GM12873 (cell line): ENCODE results near the gene AP2A2.

Source experiments
- TF ChIP-seq, protein P1 (sequence below): IDR thresholded peaks from 2 replicates; pipeline ENCODE4 v1.5.1; 2012; ENCODE audit warnings: low read depth, mild to moderate bottlenecking, moderate library complexity, low read length, control low read depth; ENCODE audit not compliant: insufficient read depth; ENCODE audit errors: missing control alignments

AP2A2 gene

DNA sequence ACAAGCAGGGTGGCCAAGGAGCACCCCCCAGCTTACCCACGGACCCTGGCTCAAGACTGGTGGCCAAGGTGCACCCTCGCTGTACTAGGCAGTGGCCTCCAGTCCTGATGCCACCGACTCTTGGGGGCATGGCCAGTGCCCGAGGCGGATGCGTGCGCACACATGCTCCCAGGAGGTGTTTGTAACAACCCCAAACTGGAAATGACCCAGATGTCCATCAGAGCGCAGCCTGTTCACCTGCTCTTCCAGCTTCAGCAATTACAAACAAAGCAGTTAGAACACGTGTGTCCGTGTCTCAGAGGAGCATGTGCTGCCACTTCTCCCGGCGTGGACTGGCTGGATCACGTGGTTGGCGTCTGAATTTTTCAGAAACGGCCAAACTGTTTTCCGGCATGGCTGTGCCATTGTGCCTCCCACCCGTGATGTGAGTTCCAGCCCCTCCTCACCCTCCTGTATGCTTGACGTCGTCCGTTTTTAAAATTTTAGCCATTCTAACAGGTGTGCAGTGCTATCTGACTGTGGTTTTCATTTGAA is 118.0 kb downstream of the AP2A2 start:
- TF ChIP-seq, protein P1, sequence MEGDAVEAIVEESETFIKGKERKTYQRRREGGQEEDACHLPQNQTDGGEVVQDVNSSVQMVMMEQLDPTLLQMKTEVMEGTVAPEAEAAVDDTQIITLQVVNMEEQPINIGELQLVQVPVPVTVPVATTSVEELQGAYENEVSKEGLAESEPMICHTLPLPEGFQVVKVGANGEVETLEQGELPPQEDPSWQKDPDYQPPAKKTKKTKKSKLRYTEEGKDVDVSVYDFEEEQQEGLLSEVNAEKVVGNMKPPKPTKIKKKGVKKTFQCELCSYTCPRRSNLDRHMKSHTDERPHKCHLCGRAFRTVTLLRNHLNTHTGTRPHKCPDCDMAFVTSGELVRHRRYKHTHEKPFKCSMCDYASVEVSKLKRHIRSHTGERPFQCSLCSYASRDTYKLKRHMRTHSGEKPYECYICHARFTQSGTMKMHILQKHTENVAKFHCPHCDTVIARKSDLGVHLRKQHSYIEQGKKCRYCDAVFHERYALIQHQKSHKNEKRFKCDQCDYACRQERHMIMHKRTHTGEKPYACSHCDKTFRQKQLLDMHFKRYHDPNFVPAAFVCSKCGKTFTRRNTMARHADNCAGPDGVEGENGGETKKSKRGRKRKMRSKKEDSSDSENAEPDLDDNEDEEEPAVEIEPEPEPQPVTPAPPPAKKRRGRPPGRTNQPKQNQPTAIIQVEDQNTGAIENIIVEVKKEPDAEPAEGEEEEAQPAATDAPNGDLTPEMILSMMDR, result no peak

DNA sequence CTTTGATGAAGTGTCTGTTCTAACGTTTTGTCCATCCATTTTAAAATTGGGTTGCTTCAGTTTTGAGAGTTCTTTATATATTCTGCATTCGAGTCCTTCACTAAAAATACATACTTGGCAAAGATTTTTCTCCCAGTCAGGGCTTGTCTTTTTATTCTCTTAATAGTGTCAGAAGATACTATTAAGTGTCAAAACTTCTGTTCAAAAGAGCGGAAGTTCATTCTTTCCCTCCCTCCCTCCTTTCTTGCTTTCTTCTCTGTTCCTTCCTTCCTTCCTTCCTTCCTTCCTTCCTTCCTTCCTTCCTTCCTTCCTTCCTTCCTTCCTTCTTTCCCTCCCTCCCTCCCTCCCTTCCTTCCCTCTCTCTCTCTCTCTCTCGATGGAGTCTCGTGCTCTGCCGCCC is 118.5 kb downstream of the AP2A2 start:
- TF ChIP-seq, protein P1, result no peak

DNA sequence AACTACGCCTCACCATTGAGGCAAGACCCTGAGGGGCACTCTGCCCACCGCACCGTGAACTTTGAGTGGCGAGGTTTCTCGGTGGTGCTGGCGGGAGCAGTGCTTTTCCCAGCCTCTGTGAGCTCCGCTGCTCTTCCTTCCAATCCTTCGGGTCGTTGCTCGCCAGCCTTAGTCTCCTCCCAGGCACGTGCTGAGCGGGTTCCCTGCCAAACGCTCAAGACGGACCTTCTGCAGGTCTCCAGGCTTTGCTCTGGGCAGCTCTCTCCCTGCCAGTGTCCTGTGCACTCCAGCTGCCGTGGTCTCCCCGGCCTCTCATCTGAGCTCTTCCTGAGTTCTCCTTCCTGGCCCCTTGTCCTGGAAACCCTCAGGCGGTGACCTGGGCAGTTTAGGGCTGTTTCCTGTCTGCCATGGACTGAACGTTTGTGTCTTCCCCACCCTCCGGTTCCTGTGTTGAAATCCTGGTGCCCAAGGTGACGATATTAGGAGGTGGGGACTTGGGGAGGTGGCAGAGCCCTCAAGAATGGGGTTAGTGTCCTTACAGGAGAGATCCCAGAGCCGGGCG is 122.0 kb downstream of the AP2A2 start:
- TF ChIP-seq, protein P1, result no peak

DNA sequence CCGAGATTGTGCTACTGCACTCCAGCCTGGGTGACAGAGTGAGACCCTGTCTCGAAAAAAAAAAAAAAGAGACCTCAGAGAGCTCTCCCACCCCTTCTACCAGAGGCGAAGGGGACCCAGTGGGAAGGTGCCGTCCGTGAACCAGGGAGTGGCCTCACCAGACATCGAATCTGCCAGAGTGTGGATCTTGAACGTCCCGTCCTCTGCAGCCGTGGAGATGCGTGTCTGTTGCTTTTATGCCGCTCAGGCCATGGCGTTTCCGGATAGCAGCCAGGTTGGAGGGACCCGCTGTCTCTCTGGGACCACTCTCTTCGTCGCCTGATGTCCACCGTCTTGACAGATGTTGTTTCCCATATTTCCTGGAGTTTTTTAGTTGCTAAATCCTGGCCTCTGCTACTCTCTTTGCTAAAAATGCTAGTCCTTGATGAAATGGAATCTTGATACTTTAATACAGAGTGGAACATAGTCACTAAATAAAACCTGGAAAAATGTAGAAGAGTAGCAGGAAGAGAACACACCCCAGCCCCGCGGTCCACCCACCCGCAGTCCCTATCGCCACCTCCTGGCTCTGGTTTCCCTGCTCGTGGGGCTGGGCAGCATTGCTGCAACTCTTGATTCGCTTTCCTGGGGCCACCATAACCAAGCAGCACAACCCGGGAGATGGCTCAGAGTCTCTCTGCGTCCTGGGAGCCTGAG is 122.9 kb downstream of the AP2A2 start:
- TF ChIP-seq, protein P1, result no peak

DNA sequence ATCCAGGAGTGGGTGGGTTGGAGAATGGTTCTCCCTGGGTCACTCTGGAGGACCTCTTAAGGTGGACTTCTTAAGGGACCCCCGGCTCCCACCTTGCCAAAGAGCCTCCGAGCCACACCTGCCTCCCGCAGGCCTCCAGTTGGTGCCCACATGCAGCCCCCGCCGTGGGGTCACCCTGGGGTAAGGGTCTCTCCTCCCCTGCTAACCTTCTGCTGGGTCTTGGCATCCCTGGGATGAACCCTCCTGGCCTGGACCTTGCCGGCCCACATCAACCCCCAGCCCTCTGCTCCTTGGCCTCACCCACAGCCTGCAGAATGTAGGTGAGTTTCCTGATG is 123.4 kb downstream of the AP2A2 start:
- TF ChIP-seq, protein P1, result no peak

DNA sequence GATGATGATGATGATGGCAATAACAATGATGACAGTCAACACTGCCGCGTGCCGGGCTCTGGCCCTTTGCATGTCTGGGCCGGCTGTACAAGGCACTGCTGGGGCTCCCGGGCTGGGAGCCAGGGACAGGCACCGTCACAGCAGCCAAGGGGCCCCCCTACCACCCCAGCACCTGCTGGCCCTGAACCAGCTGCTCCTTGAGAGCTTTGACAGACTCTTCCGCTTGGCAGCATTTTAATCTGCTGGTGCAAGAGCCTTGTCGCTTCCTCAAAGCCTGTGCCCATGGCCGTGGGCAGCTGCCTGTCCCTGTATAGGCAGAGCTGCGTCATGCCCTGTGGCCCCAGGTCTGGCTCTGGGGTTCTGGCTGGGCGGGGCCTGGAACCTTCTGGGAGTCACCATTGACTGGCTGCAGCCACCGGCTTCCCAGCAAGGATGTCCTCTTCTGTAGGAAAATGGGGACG is 123.8 kb downstream of the AP2A2 start:
- TF ChIP-seq, protein P1, result no peak

DNA sequence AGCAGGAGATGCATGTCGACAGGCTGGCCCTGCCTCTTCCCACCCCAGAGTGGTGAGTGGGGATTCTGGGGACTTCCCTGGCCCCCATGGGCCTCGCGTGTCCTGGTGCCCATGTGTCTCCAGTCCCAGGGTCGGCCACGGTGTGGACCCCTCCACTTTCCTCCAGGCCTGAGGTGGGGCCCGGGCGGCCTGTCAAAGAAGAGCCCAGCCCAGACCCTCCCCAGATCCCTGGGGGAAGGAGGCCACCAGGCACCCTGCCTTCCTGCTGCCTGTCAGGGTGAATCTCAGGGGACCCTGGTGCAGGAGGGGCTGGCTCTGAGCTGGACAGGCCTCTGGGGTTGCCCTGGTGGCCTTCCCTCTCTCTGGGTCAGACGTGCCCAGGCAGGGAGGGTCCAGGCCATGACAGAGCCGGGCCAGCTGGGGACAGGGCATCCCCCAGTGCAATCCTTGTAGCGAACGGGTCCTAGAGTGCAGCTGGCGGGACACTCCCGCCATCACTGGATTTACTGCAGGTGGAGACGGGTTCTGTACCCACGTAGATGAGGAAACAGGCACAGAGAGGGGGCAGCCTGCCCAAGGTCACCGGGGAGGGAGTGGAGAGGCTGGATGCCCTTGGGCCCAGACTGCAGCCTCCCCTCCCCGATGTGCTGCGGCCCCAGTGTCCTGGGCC is 124.4 kb downstream of the AP2A2 start:
- TF ChIP-seq, protein P1, result no peak
